Stimulated activated CD4-positive, alpha-beta T cell treated with anti-CD3 and anti-CD28 coated beads, TNF-alpha, amount 100 ng/mL, for 4 hours (primary cell): Measurements from ENCODE around the gene RAB22A.

Experiments used
- DNase-seq, 3 experiments: peaks; one replicate each; pipeline ENCODE4 v3.0.0-alpha.2; 2020; ENCODE audit warnings: low read depth in 3 of 3

The RAB22A gene

DNA sequence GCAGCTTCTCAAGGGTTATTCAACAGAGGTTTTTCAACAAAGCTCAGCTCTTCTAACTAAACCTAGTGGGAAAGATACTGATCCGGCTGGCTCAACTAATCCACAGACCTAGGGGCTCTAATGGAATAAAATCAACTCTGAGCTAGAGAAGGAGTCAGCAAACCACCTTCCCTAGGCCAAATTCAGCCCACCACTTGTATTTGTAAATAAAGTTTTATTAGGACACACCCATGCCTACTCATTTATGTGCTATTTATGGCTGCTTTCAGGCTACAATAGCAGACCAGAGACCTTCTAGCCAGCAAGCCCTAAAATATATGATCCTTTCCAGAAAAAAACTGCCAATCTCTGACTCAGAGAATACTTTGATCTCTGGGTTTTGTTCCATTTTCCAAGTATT, 6.0 kb upstream of the RAB22A start:
- DNase-seq: no peak

DNA sequence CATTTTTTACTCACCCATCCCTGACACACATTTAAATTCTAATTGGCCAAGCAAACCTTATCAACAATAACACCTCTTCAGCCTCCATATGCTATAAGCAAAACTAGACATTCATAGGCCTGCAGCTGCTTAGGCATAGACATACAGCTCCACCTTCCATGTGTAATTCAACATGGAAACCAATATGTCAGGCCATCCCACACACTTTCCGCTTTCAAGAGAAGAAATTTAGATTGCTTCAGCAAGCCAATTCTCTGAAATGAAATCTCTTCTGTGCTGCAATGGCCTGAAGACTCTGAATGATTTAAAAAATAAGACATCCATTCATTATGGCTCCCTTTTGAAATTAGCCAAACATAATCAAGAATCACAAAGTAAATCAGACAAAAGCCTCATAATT, 4.5 kb upstream of the RAB22A start:
- no peak for DNase-seq

DNA sequence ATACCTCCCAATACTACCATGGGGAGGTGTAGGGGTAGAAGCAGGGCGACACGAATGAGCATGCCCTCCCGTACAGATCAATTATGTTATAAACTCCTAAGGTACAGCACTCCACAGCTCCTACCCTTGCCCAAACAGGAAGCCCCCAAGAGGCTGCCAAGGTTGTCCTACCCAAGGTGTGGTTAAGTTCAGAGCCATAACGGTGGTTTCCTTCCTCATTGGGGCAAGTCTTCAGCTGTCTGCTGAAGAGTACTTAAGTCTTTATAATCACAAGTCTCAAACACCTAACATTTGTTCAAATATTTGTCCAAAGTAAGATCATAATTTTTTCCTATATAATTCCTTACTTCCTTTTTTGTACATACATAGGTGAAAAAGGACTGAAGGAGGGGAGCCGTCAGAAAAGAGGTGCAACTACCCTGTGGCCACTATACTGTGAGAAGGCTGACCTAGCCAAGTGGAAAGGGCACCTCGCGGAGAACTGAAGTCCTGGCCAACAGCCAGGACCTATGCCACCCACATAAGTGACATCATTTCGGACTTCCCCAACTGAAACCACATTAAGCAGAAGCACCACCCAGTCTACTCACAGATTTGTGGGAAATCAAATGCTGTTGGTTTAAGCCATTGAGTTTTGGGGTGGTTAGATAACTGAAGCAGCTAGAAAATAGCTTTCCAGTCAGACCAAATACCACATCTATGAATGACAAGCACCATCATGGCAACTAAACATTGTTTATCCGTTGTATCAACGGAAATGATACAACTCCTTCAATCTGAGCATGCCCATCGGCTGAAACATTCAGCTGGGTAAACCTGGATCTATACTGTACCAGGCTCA, 2.9 kb upstream of the RAB22A start:
- DNase-seq: peak in 2 of 3 experiments; percentile 48 to 56

- DNase-seq: no peak
Observed at GRCh38 chr20:58307270-58307669, 2.2 kb upstream of the RAB22A start.

- DNase-seq: no peak
Observed at GRCh38 chr20:58308290-58308679, 1.2 kb upstream of the RAB22A start.

GRCh38 chr20:58308680-58309527, 611 bp upstream of the RAB22A start:
- DNase-seq: peak in 1 of 3 experiments; percentile 39

DNA sequence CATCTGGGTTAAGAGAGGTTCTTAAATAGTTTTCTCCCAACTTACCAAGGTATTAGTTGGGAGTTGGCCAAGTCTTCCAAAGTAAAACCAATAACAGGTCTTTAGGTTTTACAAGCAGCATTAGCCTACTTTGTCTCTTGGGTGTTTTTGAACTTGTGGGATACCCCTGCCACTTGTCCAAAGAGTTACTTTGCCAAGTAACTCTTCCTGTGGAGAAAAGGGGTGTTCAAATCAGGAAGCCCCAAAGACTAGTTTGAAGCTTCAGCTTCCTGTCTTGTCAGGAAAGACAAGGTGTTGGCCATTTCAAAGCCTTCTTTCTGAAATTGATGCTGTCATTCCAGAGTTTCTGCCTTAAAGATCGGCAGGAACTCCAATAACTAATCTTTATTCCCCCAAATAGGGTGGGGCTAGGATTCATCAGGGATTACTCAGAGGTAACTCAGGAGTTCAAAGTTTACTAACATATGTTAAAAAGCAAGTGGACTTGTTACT, 822 bp downstream of the RAB22A start:
- DNase-seq: no peak

- DNase-seq: no peak
Observed at GRCh38 chr20:58312836-58313235, 3.3 kb downstream of the RAB22A start.

GRCh38 chr20:58313396-58313795, 3.9 kb downstream of the RAB22A start:
- DNase-seq: no peak

GRCh38 chr20:58321205-58321604, 11.7 kb downstream of the RAB22A start:
- no peak for DNase-seq

GRCh38 chr20:58322083-58322482, 12.6 kb downstream of the RAB22A start:
- DNase-seq: no peak

GRCh38 chr20:58325912-58326311, 16.4 kb downstream of the RAB22A start:
- DNase-seq: no peak

- DNase-seq: no peak
Observed at GRCh38 chr20:58327211-58327610, 17.7 kb downstream of the RAB22A start.

GRCh38 chr20:58328836-58329235, 19.3 kb downstream of the RAB22A start:
- DNase-seq: no peak

DNA sequence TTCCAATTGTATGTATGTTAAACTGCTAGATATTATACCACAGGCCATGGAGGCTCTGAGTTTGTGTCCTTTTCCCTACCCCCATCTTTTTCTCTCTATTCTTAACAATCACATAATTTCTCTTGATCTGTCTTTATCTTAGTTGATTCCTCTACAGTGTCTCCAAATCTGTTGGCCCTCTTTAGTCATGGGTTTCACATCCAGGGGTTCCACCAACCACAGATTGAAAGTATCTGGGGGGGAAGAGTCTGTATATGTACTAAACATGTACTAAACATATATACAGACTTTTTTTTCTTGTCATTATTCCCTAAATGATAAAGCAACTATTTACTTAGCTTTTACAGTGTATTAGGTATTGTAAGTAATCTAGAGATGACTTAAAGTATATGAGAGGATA, 20.2 kb downstream of the RAB22A start:
- DNase-seq: no peak

GRCh38 chr20:58330249-58330648, 20.7 kb downstream of the RAB22A start:
- no peak for DNase-seq

DNA sequence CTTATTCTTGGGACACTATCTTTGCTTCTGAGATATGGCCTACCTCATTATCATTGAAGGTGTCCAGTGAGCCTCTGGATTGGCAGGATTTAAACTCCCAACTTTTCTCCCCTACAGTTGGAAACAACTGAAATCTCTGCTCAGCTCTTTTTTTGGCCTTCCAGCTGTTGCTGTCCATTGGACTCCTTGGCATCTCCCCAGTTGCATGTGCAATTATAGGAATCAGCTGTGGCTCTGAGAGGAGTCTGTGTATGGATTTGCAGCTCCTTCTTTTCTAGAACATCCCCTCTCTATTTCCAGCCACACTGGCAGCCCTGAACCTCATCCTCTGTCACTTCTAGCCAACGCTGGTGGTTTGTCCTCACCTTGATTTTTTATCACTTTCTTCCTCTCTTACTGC, 21.2 kb downstream of the RAB22A start:
- no peak for DNase-seq

DNA sequence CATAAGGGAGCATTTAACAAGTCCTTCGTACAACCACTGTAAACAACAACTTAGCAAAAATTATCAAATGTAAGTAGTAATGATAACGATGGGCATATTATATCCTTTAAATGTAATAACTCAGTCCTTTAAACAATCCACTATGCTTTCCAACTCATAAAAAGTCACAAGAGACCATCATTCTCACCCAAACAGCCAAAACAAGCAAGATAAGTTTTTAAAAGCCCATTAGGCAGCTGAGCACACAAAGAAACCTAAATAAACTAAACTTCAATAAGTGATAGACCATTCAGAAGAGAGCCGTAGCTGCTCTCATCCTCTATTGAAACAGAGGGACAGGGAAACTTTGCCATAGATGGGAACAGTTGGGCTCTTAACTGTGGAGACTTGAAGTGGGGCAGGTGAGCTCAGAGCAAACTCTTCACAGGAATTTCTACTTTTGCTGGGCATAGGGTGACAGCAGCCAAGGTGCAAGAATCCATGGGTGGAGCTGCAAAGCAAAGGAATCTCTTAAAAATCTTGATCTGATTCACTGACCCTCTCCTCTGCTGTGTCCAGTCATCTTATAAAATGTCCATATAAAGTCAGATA, 22.5 kb downstream of the RAB22A start:
- DNase-seq: no peak

- DNase-seq: no peak
Observed at GRCh38 chr20:58339741-58340140, 30.2 kb downstream of the RAB22A start.

DNA sequence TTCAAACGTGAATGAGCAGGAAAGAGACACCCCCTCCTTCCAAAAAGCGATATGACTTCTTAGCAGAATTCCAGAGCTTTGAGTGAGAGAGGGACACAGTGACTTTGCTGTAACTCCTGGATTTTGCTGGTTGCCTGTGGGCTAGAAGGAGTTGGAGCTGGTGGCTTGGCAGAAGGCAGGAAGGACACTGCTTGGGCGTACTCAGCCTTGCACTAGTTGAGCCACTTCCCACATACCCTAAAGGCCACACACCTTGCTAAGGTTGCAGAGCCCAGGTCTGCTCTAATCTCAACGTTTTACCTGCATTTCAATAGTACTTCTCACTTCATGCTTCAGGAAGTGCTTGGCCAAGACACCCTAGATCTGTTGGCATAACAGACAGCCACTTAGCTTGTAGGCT, 30.6 kb downstream of the RAB22A start:
- DNase-seq: no peak

DNA sequence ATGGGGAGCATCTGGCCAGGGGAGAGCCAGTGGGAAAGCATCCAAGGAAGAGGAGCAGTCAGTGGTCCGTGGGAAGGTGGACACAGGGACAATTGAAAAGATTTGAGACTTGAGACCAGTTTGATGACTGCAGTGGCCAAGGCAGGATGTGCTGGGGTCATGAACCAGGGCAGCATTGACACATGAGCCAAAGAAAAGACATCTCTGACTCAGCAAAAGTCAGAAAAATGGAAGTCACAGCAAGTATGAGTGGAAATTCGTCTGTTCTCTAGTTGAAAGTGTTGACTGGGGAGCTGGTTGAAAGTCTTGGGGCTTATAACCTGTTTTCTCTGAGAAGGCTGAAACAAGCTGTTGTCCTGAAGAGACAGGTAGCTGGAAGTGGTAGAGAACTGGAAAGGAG, 31.3 kb downstream of the RAB22A start:
- no peak for DNase-seq
